Keratinocyte (primary cell): ENCODE results near the gene ATXN7. TPM values are rescaled to one million over a fixed set of nuclear protein-coding genes. Genes with fewer than 3 reads are reported as not detected.

ENCODE experiments used
- DNase-seq: peaks from one replicate; pipeline ENCODE4 v3.0.0-alpha.2; 2011; ENCODE audit warnings: low read depth, missing footprints, low spot score
- FAIRE-seq: peaks from 2 replicates; lab custom pipeline; 2011; peaks lifted over from hg19 to GRCh38; lab: Jason Lieb, UNC
- H2AFZ ChIP-seq: 2 replicates; pipeline ENCODE4 v1.6.0; 2012; ENCODE audit warnings: low read length, control low read depth, inconsistent platforms; ENCODE audit not compliant: control insufficient read depth
- H3K27ac ChIP-seq: 2 replicates; pipeline ENCODE4 v1.5.1; 2011; ENCODE audit warnings: low read length; ENCODE audit not compliant: control insufficient read depth, insufficient read depth
- H3K27me3 ChIP-seq: 3 replicates; pipeline ENCODE4 v1.6.0; 2011; ENCODE audit warnings: low read length; ENCODE audit not compliant: control insufficient read depth, insufficient read depth; ENCODE audit errors: extremely low read depth
- H3K36me3 ChIP-seq, 2 experiments: 2 replicates in 1 of 2; 3 replicates in 1 of 2; pipeline ENCODE4 v1.5.1; 2011; ENCODE audit warnings: low read length in 2 of 2, mild to moderate bottlenecking in 1 of 2; ENCODE audit not compliant: control insufficient read depth in 2 of 2, insufficient read depth in 2 of 2; ENCODE audit errors: extremely low read depth in 1 of 2
- H3K4me1 ChIP-seq: 3 replicates; pipeline ENCODE4 v1.5.1; 2011; ENCODE audit warnings: low read length; ENCODE audit not compliant: control insufficient read depth, insufficient read depth; ENCODE audit errors: extremely low read depth
- H3K4me2 ChIP-seq: 3 replicates; pipeline ENCODE4 v1.6.0; 2011; ENCODE audit warnings: low read depth, low read length; ENCODE audit not compliant: control insufficient read depth, insufficient read depth; ENCODE audit errors: extremely low read depth
- H3K4me3 ChIP-seq, 3 experiments: fragments of 200-600 bp in 1 of 3; sonication (generic) in 1 of 3; 2 replicates in 2 of 3; 3 replicates in 1 of 3; pipeline ENCODE4 v1.5.1; 2011 to 2016; ENCODE audit warnings: low read length in 3 of 3, mild to moderate bottlenecking in 3 of 3, control low read depth in 2 of 3, inconsistent platforms in 1 of 3, low read depth in 1 of 3, mixed read lengths in 1 of 3, mixed run types in 1 of 3, moderate library complexity in 1 of 3; ENCODE audit not compliant: control insufficient read depth in 2 of 3, insufficient read depth in 2 of 3; ENCODE audit errors: extremely low read depth in 1 of 3
- H3K79me2 ChIP-seq: 2 replicates; pipeline ENCODE4 v1.6.0; 2012; ENCODE audit warnings: low read length; ENCODE audit not compliant: control insufficient read depth, insufficient read depth
- H3K9ac ChIP-seq: 3 replicates; pipeline ENCODE4 v1.6.0; 2011; ENCODE audit warnings: low read length; ENCODE audit not compliant: control insufficient read depth, insufficient read depth; ENCODE audit errors: extremely low read depth
- H3K9me1 ChIP-seq: 3 replicates; pipeline ENCODE4 v1.6.0; 2011; ENCODE audit warnings: low read length; ENCODE audit not compliant: control insufficient read depth, insufficient read depth; ENCODE audit errors: extremely low read depth
- H3K9me3 ChIP-seq: 2 replicates; pipeline ENCODE4 v1.5.1; 2012; ENCODE audit warnings: low read depth, low read length; ENCODE audit not compliant: control insufficient read depth
- H4K20me1 ChIP-seq: 3 replicates; pipeline ENCODE4 v1.6.0; 2011; ENCODE audit warnings: low read length; ENCODE audit not compliant: control insufficient read depth, insufficient read depth; ENCODE audit errors: extremely low read depth
- CTCF ChIP-seq, 3 experiments: IDR thresholded peaks in 1 of 3; conservative IDR thresholded peaks in 1 of 3; optimal IDR thresholded peaks in 1 of 3; 2 replicates in 2 of 3; 3 replicates in 1 of 3; pipeline versions ENCODE3 to v1.5.1; 2011; ENCODE audit warnings: low read length in 3 of 3, mild to moderate bottlenecking in 3 of 3, moderate library complexity in 2 of 3, control low read depth in 1 of 3, inconsistent platforms in 1 of 3; ENCODE audit not compliant: insufficient read depth in 2 of 3; ENCODE audit errors: extremely low read depth in 1 of 3
- EZH2 ChIP-seq: IDR thresholded peaks from one replicate; pipeline ENCODE4 v1.6.1; 2012; ENCODE audit warnings: inconsistent platforms, mild to moderate bottlenecking, low read length, moderate library complexity
- dilution Hi-C: fragments of 300-500 bp; cut with MboI; formaldehyde crosslinking; loops from one replicate; pipeline ENCODE4 v1.7.0; 2020; ENCODE audit warnings: low sequenced_read_pairs; ENCODE audit not compliant: extremely low pct_ligation_motif_present
- polyA plus RNA-seq, 5 experiments: library from polyadenylated mRNA; depleted of rRNA in 3 of 5; stranded (reverse) in 3 of 5; stranded (forward) in 1 of 5; unstranded in 1 of 5; fragments of >200 nt; gene quantifications; 1 replicate in 1 of 5; 2 replicates in 3 of 5; 3 replicates in 1 of 5; pipeline versions ENCODE4 v1.2.1 to v1.2.3, GENCODE V29; 2011 to 2012; ENCODE audit warnings: missing spikeins in 2 of 5, low read depth in 1 of 5, low replicate concordance in 1 of 5

The ATXN7 gene
- polyA plus RNA-seq, 1 donor (not counting 4 experiments of a cell fraction or from before 2014, with no cell fraction given), result 8.8 TPM

GRCh38 chr3:63986831-63987230 is 123.2 kb downstream of the ATXN7 start:
- DNase-seq (no peak), FAIRE-seq (no peak)
- no peak overlapping the region for H2AFZ ChIP-seq
- dilution Hi-C loops, result no loop called here
- no peaks in the 10 kb centered on the region for H3K9me1 ChIP-seq
- peaks cover 26 to 42% of the 10 kb centered on the region in 2 experiments for H3K36me3 ChIP-seq
- H3K4me1 ChIP-seq, result peaks cover 12% of the 10 kb centered on the region
- H3K4me3 ChIP-seq, result no peak overlapping the region
- H3K27ac ChIP-seq, result no peak overlapping the region
- H3K4me2 ChIP-seq, result no peak overlapping the region
- H3K79me2 ChIP-seq, result peaks cover 2% of the 10 kb centered on the region
- no peaks in the 10 kb centered on the region for H3K27me3 ChIP-seq
- no peak for TF ChIP-seq EZH2
- no peak for TF ChIP-seq CTCF (optimal IDR thresholded peaks at IDR 0.05 in 1 of 3, IDR thresholded peaks at IDR 0.05 in 1 of 3, conservative IDR thresholded peaks at IDR 0.05 in 1 of 3; ENCODE audit: extremely low read depth in 1 of 3, insufficient read depth in 2 of 3, low read length in 3 of 3)
- no peaks in the 10 kb centered on the region for H3K9me3 ChIP-seq
- H3K9ac ChIP-seq, result no peak overlapping the region
- H4K20me1 ChIP-seq, result no peaks in the 10 kb centered on the region

- peak; percentile 81 for FAIRE-seq
- H3K4me1 ChIP-seq, result peaks cover 19% of the 10 kb centered on the region
- H3K9me1 ChIP-seq, result no peaks in the 10 kb centered on the region
- no peaks in the 10 kb centered on the region for H3K9me3 ChIP-seq
- dilution Hi-C loops, result no loop called here
- no peak overlapping the region for H3K4me3 ChIP-seq
- peak overlapping the region; percentile 17 for H3K27ac ChIP-seq
- peaks cover 23 to 49% of the 10 kb centered on the region in 2 experiments for H3K36me3 ChIP-seq
- no peak overlapping the region for H3K9ac ChIP-seq
- no peaks in the 10 kb centered on the region for H3K27me3 ChIP-seq
- no peaks in the 10 kb centered on the region for H4K20me1 ChIP-seq
- H3K79me2 ChIP-seq, result peaks cover 2% of the 10 kb centered on the region
- TF ChIP-seq CTCF (optimal IDR thresholded peaks at IDR 0.05 in 1 of 3, IDR thresholded peaks at IDR 0.05 in 1 of 3, conservative IDR thresholded peaks at IDR 0.05 in 1 of 3; ENCODE audit: extremely low read depth in 1 of 3, insufficient read depth in 2 of 3, low read length in 3 of 3) (no peak), EZH2 (no peak)
- peak overlapping the region; percentile 37 for H3K4me2 ChIP-seq
- no peak overlapping the region for H2AFZ ChIP-seq
- no peak for DNase-seq
These were observed 125.3 kb downstream of the ATXN7 start for GRCh38 chr3:63988943-63989342.
